RPMI7951 (cell line): ENCODE measurements around the gene NLRP10. TPM values are rescaled to one million over a fixed set of nuclear protein-coding genes. Genes with fewer than 3 reads are reported as not detected.
"Not testable (repeated sequence)": the region's sequence is repeated elsewhere in the genome, so short reads cannot be mapped to it uniquely, and the experiment has no call there.

ENCODE experiments used
- DNase-seq: peaks from one replicate; pipeline ENCODE4 v3.0.0-alpha.2; 2012; ENCODE audit warnings: low read depth
- total RNA-seq: library from RNA; depleted of rRNA; stranded (reverse); fragments of >200 nt; shearing (Covaris generic); gene quantifications from 2 replicates; pipeline ENCODE4 v1.2.3, GENCODE V29; 2014; rRNA removed

NLRP10 gene, protein sequence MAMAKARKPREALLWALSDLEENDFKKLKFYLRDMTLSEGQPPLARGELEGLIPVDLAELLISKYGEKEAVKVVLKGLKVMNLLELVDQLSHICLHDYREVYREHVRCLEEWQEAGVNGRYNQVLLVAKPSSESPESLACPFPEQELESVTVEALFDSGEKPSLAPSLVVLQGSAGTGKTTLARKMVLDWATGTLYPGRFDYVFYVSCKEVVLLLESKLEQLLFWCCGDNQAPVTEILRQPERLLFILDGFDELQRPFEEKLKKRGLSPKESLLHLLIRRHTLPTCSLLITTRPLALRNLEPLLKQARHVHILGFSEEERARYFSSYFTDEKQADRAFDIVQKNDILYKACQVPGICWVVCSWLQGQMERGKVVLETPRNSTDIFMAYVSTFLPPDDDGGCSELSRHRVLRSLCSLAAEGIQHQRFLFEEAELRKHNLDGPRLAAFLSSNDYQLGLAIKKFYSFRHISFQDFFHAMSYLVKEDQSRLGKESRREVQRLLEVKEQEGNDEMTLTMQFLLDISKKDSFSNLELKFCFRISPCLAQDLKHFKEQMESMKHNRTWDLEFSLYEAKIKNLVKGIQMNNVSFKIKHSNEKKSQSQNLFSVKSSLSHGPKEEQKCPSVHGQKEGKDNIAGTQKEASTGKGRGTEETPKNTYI
- total RNA-seq: not detected in 2 replicates

DNA sequence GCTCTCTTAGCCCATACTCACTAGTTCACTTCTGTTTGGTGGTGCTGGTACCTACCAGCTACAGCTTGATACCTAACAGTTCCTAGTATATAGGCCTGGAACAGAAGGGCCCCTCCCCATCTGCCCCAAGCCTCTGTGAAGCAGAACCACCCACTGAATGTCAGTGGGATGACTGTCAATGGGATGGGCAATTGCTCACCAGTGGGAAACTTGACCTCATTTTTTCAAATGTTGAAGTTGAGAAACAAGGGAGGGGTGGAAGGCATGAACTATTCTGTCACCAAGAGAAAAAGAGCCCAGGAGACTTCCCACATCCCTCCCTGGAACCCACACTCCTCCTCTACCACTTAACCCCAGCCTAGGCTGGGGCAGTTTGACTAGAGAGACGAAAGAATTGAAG is at the start of gene NLRP10:
NLRP10 (minus strand) TSS at position 62 of the 400 bp plus-strand sequence. CDS start 1,952 bp downstream, outside the sequence.
- peak; percentile 24 for DNase-seq

DNA sequence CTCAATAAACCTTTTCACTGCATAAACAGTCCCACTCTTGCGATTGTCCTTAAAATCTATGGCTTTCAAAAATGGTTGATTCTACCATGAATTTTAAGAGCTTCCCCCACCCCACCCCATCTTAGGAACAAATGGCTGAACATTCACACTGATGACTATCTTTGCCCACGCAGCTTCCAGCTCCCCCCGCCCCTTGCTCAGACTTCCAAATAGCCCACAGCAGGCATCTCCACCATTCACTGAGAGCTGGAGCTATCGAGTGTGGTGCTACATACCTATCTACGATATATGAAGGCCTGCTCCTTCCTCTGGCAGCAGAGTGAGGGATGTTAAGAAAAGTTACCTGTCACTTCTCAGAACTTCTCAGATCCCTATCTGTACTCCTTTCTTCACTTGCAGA is 48.6 kb upstream of the NLRP10 start:
- no peak for DNase-seq

DNA sequence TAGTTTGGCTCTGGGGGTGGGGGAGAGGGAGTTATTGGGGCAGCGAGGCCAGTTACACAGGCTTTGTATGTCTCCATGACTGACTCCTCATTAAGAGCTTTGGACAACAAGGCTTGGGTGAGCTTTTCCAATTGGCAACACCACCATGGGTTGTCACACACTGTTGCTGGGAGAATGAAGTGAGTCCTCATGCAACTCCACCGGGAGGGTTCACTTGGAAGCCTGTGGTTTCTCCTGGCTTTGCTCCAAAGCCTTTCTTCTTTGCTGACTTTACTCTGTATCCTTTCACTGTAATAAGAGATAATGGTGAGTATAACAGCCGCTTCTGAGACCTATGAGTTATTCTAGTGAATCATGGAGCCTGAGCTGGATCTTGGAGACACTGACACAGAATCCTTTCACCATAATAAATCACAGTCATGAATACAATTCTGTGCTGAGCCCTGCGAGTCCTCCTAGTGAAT is 46.8 kb upstream of the NLRP10 start:
- DNase-seq: peak; percentile 85

DNA sequence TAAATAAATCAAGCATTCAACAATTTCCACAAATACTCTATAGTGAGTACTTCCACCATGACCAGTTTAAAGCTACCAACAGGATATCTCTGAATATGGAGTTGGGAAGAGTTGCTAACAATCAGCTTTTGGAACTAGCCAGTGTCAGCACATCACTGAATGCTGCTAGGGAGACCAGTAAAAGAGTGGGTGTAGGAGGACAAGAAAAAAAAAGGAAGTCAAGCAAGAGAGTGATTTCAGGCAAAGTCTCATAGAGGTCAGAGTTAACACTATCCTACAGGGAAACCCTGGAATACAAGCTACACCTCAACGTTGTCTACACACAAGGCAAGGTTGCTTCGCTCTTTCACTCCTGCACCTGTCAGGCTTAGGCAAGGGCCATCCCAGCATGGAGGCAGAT is 46.1 kb upstream of the NLRP10 start:
- DNase-seq: no peak

DNA sequence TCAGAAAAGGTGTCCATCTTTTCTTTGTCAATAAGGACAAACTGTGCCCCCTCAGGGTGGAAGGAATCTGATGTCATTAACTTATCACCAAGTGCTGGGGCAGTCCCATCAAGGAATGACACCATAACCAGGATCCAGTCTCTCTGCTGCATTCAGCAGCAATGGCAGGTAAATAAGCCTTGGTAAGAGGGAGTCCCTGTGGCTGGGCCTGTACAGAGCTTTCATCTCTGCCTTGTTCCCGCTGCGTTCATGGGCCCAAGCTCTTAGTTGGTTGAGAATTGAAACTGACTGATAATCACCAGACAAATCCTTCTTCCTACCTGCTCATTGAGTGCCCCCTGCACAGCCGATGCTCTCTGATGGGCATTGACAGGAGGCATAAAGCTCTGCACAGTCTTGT is 44.6 kb upstream of the NLRP10 start:
- no peak for DNase-seq

DNA sequence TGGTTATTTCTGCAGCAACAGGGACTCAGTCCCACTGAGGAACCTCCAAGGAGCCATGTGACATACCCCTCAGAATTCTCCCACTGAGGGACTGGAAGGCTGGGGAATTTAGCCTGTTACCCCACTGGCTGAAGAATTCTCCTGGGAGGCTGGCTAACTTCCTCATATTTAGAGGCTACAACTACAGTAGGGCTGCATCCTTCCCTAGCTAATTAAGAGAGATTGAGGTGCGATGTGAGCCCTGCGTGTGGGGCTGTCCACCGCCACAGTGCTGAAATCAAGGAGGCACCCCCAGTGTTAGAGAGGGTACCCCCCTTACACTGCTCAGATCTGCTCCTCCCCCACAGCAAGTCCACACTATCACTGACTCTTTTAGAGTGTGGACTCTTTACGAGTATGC is 43.0 kb upstream of the NLRP10 start:
- DNase-seq: no peak

DNA sequence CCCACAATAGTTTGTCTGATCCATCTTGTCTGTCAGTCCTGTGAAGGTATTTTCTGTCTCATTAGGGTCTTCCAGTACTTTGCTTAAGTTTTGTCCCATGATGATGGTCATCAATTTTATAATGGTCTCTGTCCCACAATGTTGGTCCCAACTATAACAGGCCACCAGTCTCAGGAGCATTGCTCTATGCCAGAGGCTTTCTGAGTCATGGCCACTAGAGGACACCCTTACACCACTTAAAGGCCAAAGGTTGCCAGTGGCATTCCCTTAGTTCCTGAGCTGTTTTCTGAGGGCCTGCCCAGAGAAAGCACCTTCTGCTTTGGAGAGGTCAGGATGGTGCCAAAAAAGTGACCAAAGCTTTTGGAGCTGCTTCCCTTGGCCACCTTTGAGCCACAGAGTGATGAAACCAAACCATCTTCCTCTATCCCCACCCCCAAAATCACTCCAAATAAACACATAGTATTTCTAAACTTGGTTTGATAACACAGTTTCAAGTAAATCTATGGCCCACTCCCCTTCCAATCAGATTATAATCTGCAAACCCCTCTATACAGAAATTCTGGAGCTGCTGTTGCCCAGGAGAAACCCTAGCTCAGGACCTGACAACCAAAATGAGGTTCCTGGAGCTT is 41.2 kb upstream of the NLRP10 start:
- peak; percentile 55 for DNase-seq

DNA sequence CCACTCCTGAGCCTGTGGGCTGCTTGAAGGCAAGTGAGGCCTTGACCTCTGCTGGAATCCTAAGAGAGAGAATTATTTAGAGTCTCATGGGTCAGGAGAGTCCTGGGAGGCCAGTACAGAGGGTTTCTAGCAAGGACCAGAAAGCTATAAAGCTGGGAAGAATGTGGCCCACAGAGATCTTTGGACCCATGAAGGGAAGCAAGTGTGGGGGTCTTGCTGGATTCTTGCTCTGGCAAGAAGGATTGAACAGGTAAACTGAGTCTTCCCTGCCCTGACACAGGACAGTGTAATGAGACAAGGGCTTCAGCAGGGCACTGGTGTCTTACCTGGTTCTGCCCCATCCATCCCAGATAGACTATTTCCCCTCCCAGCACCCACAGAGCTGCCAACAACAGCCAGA is 40.3 kb upstream of the NLRP10 start:
- DNase-seq: no peak

DNA sequence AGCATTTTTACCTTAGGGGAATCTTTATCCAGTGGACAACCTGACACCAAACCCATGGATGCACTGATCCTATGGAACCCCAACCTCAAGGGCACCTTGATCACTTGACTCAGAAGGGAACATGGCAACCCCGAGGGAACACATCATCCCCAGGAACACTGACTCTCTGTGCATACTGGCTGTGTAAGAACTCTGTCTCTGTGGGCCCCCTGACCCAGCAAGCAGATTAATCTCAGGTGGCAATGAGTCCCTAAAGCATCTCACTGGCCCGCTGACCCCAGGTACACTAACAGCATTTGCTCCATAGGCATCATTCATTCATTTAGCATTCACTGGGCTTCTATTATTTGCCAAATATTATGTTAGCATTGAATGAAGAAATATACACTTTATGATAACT is 38.8 kb upstream of the NLRP10 start:
- DNase-seq: no peak

DNA sequence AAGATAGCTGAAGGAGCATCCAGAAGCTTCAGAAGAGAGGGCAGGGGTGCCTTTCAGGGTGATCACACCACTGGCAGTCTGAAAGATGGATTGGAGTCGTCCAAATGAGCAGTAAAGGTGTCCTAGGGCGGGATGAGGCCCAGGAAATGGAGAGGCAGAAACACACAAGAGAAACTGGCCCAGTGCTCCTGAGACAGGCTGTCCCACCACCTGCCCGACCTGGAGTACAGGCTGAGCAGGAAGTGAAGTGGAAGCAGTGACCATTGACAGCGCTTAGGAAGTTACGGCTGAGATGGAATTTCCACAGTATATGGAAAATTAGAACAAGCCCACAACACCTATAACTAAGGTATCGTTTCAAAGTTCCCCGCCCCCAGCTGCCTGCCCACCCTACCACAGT is 37.9 kb upstream of the NLRP10 start:
- DNase-seq: no peak

DNA sequence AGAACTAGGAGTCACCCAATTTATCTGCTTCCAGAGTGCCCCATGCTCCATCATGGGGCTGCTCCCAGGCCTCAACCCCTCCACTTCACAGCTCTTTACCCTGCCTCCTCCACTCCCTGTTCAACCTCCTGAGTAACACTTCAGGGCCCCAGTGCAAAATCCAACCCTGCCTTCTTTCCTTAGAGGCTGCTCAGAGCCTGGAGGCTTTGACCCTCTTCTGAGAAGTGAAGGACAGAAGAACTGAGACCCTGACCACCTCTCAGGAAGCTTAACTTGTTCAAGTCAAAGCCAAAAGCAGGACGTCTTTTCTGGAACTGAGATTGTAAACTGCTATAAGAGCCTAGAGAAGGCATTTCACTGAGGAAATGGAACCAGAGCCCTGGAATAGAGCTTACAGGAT is 37.4 kb upstream of the NLRP10 start:
- no peak for DNase-seq

DNA sequence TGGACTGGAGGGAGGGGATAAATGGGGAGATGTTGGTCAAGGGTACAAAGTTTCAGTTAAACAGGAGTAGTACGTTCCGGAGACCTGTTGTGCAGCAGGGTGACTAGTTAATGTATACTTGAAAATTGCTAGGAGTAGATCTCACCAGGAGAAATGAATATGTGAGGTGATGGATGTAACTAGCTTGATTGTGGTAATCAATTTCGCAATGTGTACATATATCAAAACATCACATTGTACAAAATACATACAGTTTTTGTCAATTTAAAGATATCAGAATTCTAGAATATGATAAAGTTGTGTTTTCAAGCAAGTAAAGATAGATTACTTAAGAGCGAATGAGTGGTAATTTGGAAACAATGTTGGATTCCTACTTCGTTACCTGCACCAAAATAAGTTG is 35.1 kb upstream of the NLRP10 start:
- no peak for DNase-seq

DNA sequence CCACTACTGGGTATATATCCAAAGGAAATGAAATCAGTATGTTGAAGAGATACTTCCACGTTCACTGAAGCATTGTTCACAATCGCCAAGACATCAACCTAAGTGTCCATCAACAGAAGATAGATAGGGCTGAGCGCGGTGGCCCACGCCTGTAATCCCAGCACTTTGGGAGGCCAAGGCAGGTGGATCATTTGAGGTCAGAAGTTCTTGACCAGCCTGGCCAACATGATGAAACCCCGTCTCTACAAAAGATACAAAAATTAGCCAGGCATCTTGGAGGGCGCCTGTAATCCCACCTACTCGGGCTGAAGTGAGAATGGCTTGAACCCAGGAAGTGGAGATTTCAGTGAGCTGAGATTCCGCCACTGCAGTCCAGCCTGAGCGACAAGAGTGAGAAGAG is 34.5 kb upstream of the NLRP10 start:
- no peak for DNase-seq

DNA sequence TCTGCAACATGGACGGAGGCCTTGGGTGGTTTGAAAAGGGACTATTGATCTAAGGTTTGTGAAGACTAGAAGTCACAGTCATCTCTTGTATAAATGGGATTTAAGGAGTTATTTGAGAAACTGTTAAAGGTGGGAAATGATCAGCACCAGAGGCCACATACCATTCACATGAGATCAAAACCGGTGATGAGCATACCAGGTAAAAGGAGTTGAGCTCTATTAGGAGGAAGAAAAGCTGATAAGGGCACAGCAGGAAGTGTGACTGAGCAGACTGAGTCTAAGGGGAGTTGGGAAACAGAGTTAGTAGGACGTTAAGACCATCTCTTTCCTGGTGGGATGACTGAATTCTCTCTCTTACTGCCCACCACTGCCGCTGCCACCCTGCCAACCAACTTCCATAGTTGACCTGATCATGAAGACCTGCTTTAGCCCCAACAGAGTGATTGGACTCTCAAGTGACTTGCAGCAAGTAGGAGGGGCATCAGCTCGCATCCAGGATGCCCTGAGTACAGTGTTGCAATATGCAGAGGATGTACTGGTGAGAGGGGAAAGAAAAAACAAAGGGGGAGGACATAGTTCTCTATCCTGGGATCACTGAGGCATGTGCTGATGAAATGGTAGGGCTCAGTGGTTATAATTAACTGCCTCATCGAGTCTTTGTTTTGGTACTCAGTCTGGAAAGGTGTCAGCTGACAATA is 29.5 kb upstream of the NLRP10 start:
- no peak for DNase-seq

DNA sequence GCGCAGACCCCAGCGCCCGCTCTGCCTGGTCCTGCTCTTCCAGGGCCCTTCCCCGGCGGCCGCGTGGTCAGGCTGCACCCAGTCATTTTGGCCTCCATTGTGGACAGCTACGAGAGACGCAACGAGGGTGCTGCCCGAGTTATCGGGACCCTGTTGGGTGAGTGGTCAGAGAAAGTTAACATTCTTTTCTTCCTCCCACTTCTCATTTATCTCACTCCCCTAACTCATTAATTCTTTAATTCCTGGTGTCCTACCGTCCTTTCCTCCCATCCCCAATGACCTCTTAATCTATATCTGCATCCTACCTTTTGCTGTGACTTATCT is 22.3 kb upstream of the NLRP10 start:
- DNase-seq: not testable (repeated sequence)

DNA sequence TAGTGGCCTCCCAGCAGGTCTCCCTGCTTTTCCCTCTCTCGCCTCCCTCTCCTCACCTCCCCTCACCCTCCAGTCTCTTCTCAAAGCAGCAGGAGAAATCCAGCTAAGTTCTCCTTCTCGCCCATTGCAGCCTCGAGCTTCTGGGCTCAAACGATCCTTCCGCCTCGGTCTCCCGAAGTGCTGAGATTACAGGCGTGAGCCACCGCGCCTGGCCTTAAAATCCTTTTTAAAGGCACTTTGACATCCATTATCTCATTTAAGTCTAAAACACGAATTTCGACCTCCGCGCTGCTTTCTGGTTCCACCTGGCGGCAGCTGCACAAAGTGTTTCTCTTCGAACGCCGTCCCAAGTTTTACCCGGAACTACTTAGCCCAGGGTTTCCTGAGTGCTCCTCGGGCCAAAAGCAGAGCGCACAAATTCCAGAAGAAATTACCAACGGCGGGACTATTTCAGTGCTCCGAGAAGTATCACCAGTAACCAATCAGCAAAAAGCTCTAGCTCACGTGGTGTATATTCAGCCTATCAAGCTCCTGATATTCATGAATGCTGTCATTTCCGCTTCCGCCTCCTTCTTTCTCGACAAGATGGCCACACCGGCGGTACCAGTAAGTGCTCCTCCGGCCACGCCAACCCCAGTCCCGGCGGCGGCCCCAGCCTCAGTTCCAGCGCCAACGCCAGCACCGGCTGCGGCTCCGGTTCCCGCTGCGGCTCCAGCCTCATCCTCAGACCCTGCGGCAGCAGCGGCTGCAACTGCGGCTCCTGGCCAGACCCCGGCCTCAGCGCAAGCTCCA is 21.7 kb upstream of the NLRP10 start, which contains the start of gene EIF3F:
EIF3F (plus strand) TSS at position 570 of the 792 bp plus-strand sequence; CDS start at position 586, 16 bp downstream.
- DNase-seq: peak; percentile 99

DNA sequence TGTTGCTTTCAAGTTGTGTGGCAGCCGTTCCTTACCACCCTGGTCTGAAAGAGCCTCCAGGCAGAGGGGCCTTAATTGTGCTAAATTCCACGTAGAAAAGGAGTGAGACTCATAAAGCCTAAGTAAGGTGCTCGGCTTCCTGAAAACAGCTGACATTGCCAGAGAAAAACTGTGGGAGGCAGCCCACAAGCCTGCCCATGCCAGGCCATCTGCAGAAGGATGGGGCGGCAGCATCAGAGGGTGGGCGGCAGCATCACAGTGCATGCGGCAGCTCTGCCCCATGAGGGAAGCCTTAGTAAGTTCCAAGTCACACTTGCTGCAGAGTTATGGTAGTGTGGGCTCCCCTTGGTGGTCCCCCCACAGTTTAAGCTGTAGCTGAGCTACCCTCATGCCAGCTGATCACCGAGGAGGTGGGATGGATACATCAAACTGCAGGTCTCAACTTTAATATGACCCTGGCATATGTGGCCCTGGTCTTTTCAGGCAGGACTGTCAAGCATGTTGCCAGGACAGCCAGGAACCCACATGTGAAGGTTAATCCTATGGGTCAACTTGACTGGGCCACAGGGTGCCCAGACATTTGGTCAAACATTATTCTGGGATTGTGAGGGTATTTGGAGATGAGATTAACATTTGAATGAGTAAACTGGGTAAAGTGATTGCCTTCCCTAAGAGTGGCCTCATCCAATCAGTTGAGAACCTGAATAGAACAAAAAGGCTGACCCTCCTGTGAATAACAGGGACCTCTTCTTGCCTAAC is 18.8 kb upstream of the NLRP10 start:
- DNase-seq: no peak

DNA sequence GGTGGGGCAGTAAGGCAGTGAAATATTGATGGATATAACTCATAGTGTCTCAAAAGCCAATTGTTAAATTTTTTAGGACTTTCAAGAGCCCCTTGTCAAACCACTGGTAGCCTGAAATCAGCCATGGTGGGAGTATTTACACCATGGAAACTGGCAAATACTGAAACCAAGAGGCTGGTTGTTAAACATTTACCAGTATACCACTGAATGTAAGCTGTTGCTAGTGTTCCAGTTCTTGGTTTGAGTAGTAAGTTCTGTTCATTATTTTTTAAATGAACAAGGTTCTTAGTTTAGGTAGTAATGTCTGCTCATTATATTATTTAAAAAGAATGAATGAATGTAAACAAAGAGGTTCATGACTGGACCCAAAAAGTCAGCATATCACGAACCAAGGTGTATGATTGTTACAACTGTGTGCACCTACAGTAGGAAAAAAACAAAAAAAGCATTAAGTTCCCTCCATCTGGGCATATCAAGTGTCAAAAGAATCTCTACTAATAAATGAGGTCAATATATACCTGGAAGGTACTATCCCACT is 17.4 kb upstream of the NLRP10 start:
- no peak for DNase-seq

DNA sequence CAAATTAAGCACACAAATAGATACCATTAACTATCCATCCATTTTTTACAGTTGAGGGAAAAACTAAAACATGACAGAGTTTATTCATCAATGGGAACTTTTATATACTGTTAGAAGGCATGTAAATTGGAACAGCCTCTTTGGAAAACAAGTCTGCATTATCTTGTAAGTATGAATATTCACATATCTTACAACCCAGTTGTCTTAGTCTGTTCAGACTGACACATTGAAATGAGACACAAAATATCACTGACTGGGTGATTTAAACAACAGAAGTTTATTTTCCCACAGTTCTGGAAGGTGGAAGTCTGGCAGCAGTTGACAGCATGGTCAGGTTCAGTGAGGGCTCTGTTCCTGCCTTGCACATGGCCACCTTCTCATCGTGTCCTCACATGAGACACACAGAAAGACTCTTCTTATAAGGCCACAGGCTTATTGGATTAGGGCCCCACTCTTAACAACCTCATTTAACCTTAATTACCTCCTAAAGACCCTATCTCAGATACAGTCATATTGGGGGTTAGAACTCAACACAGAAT is 16.4 kb upstream of the NLRP10 start:
- no peak for DNase-seq
